GM18861 (cell line): ENCODE data around the gene KRTAP19-1.
"Not testable (repeated sequence)": the region's sequence is repeated elsewhere in the genome, so short reads cannot be mapped to it uniquely, and the experiment has no call there.

ENCODE experiments used
- ATAC-seq: cut with Tn5 transposase; IDR thresholded peaks from one replicate; pipeline ENCODE4 v1.9.1; 2021; ENCODE audit not compliant: unreplicated experiment

Gene KRTAP19-1

GRCh38 chr21:30480145-30480544 is at the start of gene KRTAP19-1:
KRTAP19-1 (minus strand) TSS chr21:30480367; CDS start chr21:30480317, 50 bp downstream.
- no peak for ATAC-seq

- no peak for ATAC-seq
Observed at GRCh38 chr21:30518876-30519275, 38.7 kb upstream of the KRTAP19-1 start.

- no peak for ATAC-seq
Observed at GRCh38 chr21:30515681-30516080, 35.5 kb upstream of the KRTAP19-1 start.

- ATAC-seq, result not testable (repeated sequence)
Observed at GRCh38 chr21:30505621-30506205, 25.5 kb upstream of the KRTAP19-1 start.

- ATAC-seq, result no peak
Observed at GRCh38 chr21:30502041-30502440, 21.9 kb upstream of the KRTAP19-1 start, which contains the start of gene KRTAP19-5. KRTAP19-5 (minus strand) TSS chr21:30502141; CDS start chr21:30502090, 51 bp downstream.

GRCh38 chr21:30497065-30497464 is 16.9 kb upstream of the KRTAP19-1 start, which contains the start of gene KRTAP19-4:
KRTAP19-4 (minus strand) TSS chr21:30497165; CDS start chr21:30497110, 55 bp downstream.
- no peak for ATAC-seq

GRCh38 chr21:30491963-30492428 is 11.8 kb upstream of the KRTAP19-1 start, which contains the start of gene KRTAP19-3:
KRTAP19-3 (minus strand) TSS chr21:30492013; CDS start chr21:30491957, 56 bp downstream.
- no peak for ATAC-seq

- ATAC-seq, result no peak
Observed at GRCh38 chr21:30487336-30487735, 7.2 kb upstream of the KRTAP19-1 start, which contains the start of gene KRTAP19-2. KRTAP19-2 (minus strand) TSS chr21:30487436; CDS start chr21:30487348, 88 bp downstream.

- ATAC-seq, result no peak
Observed at GRCh38 chr21:30486180-30486579, 6.0 kb upstream of the KRTAP19-1 start.

GRCh38 chr21:30482130-30482529 is 2.0 kb upstream of the KRTAP19-1 start:
- no peak for ATAC-seq

GRCh38 chr21:30479259-30479658 is 908 bp downstream of the KRTAP19-1 start:
- no peak for ATAC-seq

GRCh38 chr21:30478004-30478403 is 2.2 kb downstream of the KRTAP19-1 start:
- ATAC-seq, result no peak

- ATAC-seq, result no peak
Observed at GRCh38 chr21:30468900-30469714, 11.1 kb downstream of the KRTAP19-1 start.

- ATAC-seq, result no peak
Observed at GRCh38 chr21:30463713-30464112, 16.5 kb downstream of the KRTAP19-1 start.

- ATAC-seq, result no peak
Observed at GRCh38 chr21:30448514-30448913, 31.7 kb downstream of the KRTAP19-1 start.

- ATAC-seq, result no peak
Observed at GRCh38 chr21:30447056-30447455, 33.1 kb downstream of the KRTAP19-1 start.

- no peak for ATAC-seq
Observed at GRCh38 chr21:30444204-30444603, 36.0 kb downstream of the KRTAP19-1 start.

- ATAC-seq, result no peak
Observed at GRCh38 chr21:30443226-30443625, 36.9 kb downstream of the KRTAP19-1 start.

- ATAC-seq, result no peak
Observed at GRCh38 chr21:30439975-30440374, 40.2 kb downstream of the KRTAP19-1 start, which contains the start of gene KRTAP15-1. KRTAP15-1 (plus strand) TSS chr21:30440275; CDS start chr21:30440328, 53 bp downstream.

GRCh38 chr21:30437010-30437565 is 43.1 kb downstream of the KRTAP19-1 start:
- no peak for ATAC-seq

GRCh38 chr21:30434033-30434631 is 46.0 kb downstream of the KRTAP19-1 start:
- ATAC-seq, result no peak
